ENCODE results near the gene NUP210L.

The NUP210L gene

GRCh38 chr1:154141240-154141639 is 13.6 kb downstream of the NUP210L start:
- no peak overlapping the region for H4K12ac ChIP-seq (ENCODE audit: low read depth, low read length)
- no peak overlapping the region for H3K4ac ChIP-seq (ENCODE audit: low read depth, low read length)
- no peak overlapping the region for H3K18ac ChIP-seq (ENCODE audit: low read length)
- no peak overlapping the region for H3K23ac ChIP-seq (ENCODE audit: low read length)
- no peaks in the 10 kb centered on the region for H3K36me3 ChIP-seq (ENCODE audit: control insufficient read depth in 1 of 2, insufficient read depth in 2 of 2, low read length in 2 of 2)
- no peaks in the 10 kb centered on the region for H3K9me3 ChIP-seq (ENCODE audit: insufficient read depth, low read depth, low read length)
- H4K91ac ChIP-seq (ENCODE audit: low read depth, low read length): no peak overlapping the region
- H3K14ac ChIP-seq (ENCODE audit: low read length): no peak overlapping the region
- no peak overlapping the region for H2AK5ac ChIP-seq (ENCODE audit: low read length)
- H3K9ac ChIP-seq (ENCODE audit: low read length): no peak overlapping the region
- H3K79me2 ChIP-seq (ENCODE audit: control insufficient read depth, insufficient read depth, low read length, poor library complexity): no peaks in the 10 kb centered on the region
- H3K27ac ChIP-seq (ENCODE audit: low read depth, low read length): no peak overlapping the region
- DNase-seq: no peak
- H3K4me2 ChIP-seq (ENCODE audit: low read length): no peak overlapping the region
- no peak overlapping the region for H2AFZ ChIP-seq (ENCODE audit: insufficient read depth, low read length, poor library complexity)
- no peaks in the 10 kb centered on the region for H3K27me3 ChIP-seq (ENCODE audit: insufficient read depth, low read length)
- H4K8ac ChIP-seq (ENCODE audit: low read depth, low read length): no peak overlapping the region
- H2BK12ac ChIP-seq (ENCODE audit: low read length): no peak overlapping the region
- no peak overlapping the region for H2BK120ac ChIP-seq (ENCODE audit: insufficient read depth, low read length, poor library complexity)
- H2BK5ac ChIP-seq (ENCODE audit: low read depth, low read length, poor library complexity): no peak overlapping the region
- WGBS (ENCODE audit: extremely low coverage, insufficient coverage, insufficient read length): no CpG with 5 or more reads among the region's 3 CpGs
- H3K4me1 ChIP-seq (ENCODE audit: control insufficient read depth in 1 of 2, insufficient read depth in 2 of 2, low read length in 2 of 2): no peaks in the 10 kb centered on the region
- no peak overlapping the region for H3K4me3 ChIP-seq (ENCODE audit: low read depth, low read length)
- H3K79me1 ChIP-seq (ENCODE audit: low read length): no peaks in the 10 kb centered on the region

DNA sequence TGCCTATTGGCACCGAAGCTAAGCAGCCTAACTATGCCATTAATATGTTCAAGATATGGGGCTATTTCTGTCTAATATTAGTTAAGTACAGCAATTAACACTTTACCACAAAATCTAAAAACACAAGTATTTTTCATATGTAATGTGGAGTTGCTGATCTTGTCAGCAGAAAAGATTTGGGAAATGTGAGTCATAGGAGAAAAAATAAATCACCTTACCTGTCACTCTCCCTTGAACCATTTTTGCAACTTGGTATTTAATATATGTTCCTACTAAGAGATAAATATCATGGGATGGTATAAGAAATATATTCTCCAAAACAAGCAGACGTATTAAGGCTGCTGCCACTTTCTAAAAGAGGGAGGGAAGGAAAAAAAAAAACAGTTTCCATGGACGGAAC is 17.0 kb downstream of the NUP210L start:
- Histone ChIP-seq H4K8ac (ENCODE audit: low read depth, low read length) (no peak overlapping the region), H3K4me2 (ENCODE audit: low read length) (no peak overlapping the region), H3K79me1 (ENCODE audit: low read length) (no peaks in the 10 kb centered on the region), H2AK5ac (ENCODE audit: low read length) (no peak overlapping the region), H3K36me3 (ENCODE audit: control insufficient read depth in 1 of 2, insufficient read depth in 2 of 2, low read length in 2 of 2) (no peaks in the 10 kb centered on the region), H2BK5ac (ENCODE audit: low read depth, low read length, poor library complexity) (no peak overlapping the region), H3K27me3 (ENCODE audit: insufficient read depth, low read length) (no peaks in the 10 kb centered on the region), H4K91ac (ENCODE audit: low read depth, low read length) (no peak overlapping the region), H3K9me3 (ENCODE audit: insufficient read depth, low read depth, low read length) (no peaks in the 10 kb centered on the region), H3K23ac (ENCODE audit: low read length) (no peak overlapping the region), H3K4me1 (ENCODE audit: control insufficient read depth in 1 of 2, insufficient read depth in 2 of 2, low read length in 2 of 2) (no peaks in the 10 kb centered on the region), H2BK120ac (ENCODE audit: insufficient read depth, low read length, poor library complexity) (no peak overlapping the region), H3K9ac (ENCODE audit: low read length) (no peak overlapping the region), H3K14ac (ENCODE audit: low read length) (no peak overlapping the region), H3K79me2 (ENCODE audit: control insufficient read depth, insufficient read depth, low read length, poor library complexity) (no peaks in the 10 kb centered on the region), H3K27ac (ENCODE audit: low read depth, low read length) (no peak overlapping the region), H3K4ac (ENCODE audit: low read depth, low read length) (no peak overlapping the region), H2BK12ac (ENCODE audit: low read length) (no peak overlapping the region), H3K18ac (ENCODE audit: low read length) (no peak overlapping the region), H2AFZ (ENCODE audit: insufficient read depth, low read length, poor library complexity) (no peak overlapping the region), H4K12ac (ENCODE audit: low read depth, low read length) (no peak overlapping the region), H3K4me3 (ENCODE audit: low read depth, low read length) (no peak overlapping the region)
- no CpG with 5 or more reads among the region's 3 CpGs for WGBS (ENCODE audit: extremely low coverage, insufficient coverage, insufficient read length)
- no peak for DNase-seq

DNA sequence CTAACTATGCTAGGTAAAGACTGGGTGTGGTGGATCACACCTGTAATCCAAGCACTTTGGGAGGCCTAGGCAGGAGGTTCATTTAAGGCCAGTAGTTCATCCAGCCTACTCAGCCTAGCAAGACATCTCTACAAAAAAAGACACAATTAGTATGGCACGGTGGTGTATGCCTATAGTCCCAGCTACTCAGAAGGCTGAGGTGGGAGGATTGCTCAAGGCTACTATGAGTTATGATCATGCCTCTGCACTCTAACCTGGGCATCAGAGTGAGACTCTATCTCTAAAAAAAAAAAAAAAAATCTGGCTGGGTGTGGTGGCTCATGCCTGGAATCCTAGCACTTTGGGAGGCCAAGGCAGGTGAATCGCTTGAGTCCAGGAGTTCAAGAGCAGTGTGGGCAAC is 21.6 kb downstream of the NUP210L start:
- Histone ChIP-seq H3K4me3 (ENCODE audit: low read depth, low read length) (no peak overlapping the region), H3K79me2 (ENCODE audit: control insufficient read depth, insufficient read depth, low read length, poor library complexity) (no peaks in the 10 kb centered on the region), H3K4me2 (ENCODE audit: low read length) (no peak overlapping the region), H3K36me3 (ENCODE audit: control insufficient read depth in 1 of 2, insufficient read depth in 2 of 2, low read length in 2 of 2) (no peaks in the 10 kb centered on the region), H3K27ac (ENCODE audit: low read depth, low read length) (no peak overlapping the region), H3K79me1 (ENCODE audit: low read length) (no peaks in the 10 kb centered on the region), H2BK12ac (ENCODE audit: low read length) (no peak overlapping the region), H3K9ac (ENCODE audit: low read length) (no peak overlapping the region), H3K23ac (ENCODE audit: low read length) (no peak overlapping the region), H4K12ac (ENCODE audit: low read depth, low read length) (no peak overlapping the region), H3K4me1 (ENCODE audit: control insufficient read depth in 1 of 2, insufficient read depth in 2 of 2, low read length in 2 of 2) (no peaks in the 10 kb centered on the region), H3K14ac (ENCODE audit: low read length) (no peak overlapping the region), H2AK5ac (ENCODE audit: low read length) (no peak overlapping the region), H3K18ac (ENCODE audit: low read length) (no peak overlapping the region), H4K91ac (ENCODE audit: low read depth, low read length) (no peak overlapping the region), H4K8ac (ENCODE audit: low read depth, low read length) (no peak overlapping the region), H3K9me3 (ENCODE audit: insufficient read depth, low read depth, low read length) (no peaks in the 10 kb centered on the region), H2BK5ac (ENCODE audit: low read depth, low read length, poor library complexity) (no peak overlapping the region), H3K27me3 (ENCODE audit: insufficient read depth, low read length) (no peaks in the 10 kb centered on the region), H2BK120ac (ENCODE audit: insufficient read depth, low read length, poor library complexity) (no peak overlapping the region), H3K4ac (ENCODE audit: low read depth, low read length) (no peak overlapping the region), H2AFZ (ENCODE audit: insufficient read depth, low read length, poor library complexity) (no peak overlapping the region)
- DNase-seq: no peak
- WGBS (ENCODE audit: extremely low coverage, insufficient coverage, insufficient read length): no CpG with 5 or more reads among the region's 2 CpGs

- Histone ChIP-seq H2BK5ac (ENCODE audit: low read depth, low read length, poor library complexity) (no peak overlapping the region), H3K27me3 (ENCODE audit: insufficient read depth, low read length) (no peaks in the 10 kb centered on the region), H3K18ac (ENCODE audit: low read length) (no peak overlapping the region), H3K9ac (ENCODE audit: low read length) (no peak overlapping the region), H3K79me1 (ENCODE audit: low read length) (no peaks in the 10 kb centered on the region), H3K36me3 (ENCODE audit: control insufficient read depth in 1 of 2, insufficient read depth in 2 of 2, low read length in 2 of 2) (no peaks in the 10 kb centered on the region), H3K4me1 (ENCODE audit: control insufficient read depth in 1 of 2, insufficient read depth in 2 of 2, low read length in 2 of 2) (no peaks in the 10 kb centered on the region), H3K4ac (ENCODE audit: low read depth, low read length) (no peak overlapping the region), H2BK12ac (ENCODE audit: low read length) (no peak overlapping the region), H2AK5ac (ENCODE audit: low read length) (no peak overlapping the region), H3K79me2 (ENCODE audit: control insufficient read depth, insufficient read depth, low read length, poor library complexity) (no peaks in the 10 kb centered on the region), H3K4me2 (ENCODE audit: low read length) (no peak overlapping the region), H3K4me3 (ENCODE audit: low read depth, low read length) (no peak overlapping the region), H4K8ac (ENCODE audit: low read depth, low read length) (no peak overlapping the region), H2AFZ (ENCODE audit: insufficient read depth, low read length, poor library complexity) (no peak overlapping the region), H4K91ac (ENCODE audit: low read depth, low read length) (no peak overlapping the region), H3K27ac (ENCODE audit: low read depth, low read length) (no peak overlapping the region), H3K23ac (ENCODE audit: low read length) (no peak overlapping the region), H3K14ac (ENCODE audit: low read length) (no peak overlapping the region), H3K9me3 (ENCODE audit: insufficient read depth, low read depth, low read length) (no peaks in the 10 kb centered on the region), H2BK120ac (ENCODE audit: insufficient read depth, low read length, poor library complexity) (no peak overlapping the region), H4K12ac (ENCODE audit: low read depth, low read length) (no peak overlapping the region)
- DNase-seq: peak; percentile 7 to 60
- whole genome bisulfite sequencing (ENCODE audit: extremely low coverage, insufficient coverage, insufficient read length): no CpG with 5 or more reads among the region's 2 CpGs
These were observed 25.4 kb downstream of the NUP210L start for GRCh38 chr1:154129391-154129970.

All from trophoblast cell (in vitro differentiated cells and primary cell).